A204.1 (cell line): ENCODE results near the gene ZDHHC3.
"Not testable (repeated sequence)": the region's sequence is repeated elsewhere in the genome, so short reads cannot be mapped to it uniquely, and the experiment has no call there.

ENCODE experiments used
- FAIRE-seq: peaks from 2 replicates; lab custom pipeline; 2012; peaks lifted over from hg19 to GRCh38; lab: Jason Lieb, UNC

The ZDHHC3 gene

DNA sequence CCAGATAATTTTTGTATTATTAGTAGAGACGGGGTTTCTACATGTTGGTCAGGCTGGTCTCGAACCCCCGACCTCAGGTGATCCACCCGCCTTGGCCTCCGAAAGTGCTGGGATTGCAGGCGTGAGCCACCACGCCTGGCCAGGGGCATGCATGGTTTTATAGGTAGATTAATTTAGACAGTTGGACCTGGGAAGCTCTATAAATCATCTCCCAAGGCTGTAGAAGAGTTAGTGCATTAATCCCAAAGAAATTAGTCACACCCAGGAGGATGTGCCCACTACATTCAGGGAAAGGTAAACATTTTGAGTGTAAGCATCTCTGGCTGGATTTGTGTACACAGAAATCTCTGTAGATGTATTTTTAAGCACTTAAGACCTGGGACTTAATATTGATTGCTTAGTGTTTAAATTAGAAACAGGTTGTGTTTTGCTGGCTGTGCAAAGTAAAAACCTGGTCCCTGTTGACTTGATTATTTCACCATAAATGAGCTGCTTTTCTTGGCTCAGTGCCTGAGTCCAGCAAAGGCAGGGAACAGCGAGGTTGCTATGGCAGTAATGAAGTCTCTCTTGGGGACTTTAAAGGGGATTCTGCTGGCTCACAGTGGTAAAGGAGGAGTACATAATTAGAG lies 19.3 kb upstream of the ZDHHC3 start:
- no peak for FAIRE-seq

DNA sequence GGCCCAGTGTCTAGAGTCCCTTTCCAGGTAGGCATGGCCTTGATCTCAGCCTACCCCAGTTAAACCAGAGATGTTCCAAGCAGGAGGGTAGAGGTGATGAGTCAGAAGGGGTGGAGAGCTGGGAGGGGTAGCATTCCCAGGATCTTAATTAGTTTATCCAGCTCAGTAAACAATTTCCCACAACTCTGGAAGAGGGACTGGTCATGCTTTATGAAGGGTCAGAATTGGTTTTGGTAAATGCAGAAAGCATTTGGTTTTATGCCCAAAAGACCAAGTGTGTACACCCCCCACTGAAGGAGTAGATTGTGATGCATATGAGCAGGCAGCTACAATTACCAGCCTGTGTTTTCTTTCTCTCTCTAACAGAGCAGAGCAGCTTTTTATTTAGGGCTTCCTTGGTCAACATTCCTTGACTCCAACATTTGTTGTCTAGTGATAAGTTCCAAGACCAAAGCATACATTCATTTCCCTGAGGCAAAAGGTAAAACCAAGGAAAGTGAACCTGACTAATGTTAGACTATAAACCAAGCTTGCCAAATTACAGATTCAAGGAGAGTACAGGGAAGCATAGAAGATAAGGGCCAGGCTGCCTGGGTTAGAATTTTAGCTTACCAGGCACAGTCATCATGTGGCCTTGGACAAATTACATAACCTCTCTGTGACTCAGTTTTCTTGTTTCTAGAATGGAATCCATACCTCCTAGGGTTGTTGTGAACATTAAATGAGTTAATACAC lies 17.7 kb upstream of the ZDHHC3 start:
- no peak for FAIRE-seq

DNA sequence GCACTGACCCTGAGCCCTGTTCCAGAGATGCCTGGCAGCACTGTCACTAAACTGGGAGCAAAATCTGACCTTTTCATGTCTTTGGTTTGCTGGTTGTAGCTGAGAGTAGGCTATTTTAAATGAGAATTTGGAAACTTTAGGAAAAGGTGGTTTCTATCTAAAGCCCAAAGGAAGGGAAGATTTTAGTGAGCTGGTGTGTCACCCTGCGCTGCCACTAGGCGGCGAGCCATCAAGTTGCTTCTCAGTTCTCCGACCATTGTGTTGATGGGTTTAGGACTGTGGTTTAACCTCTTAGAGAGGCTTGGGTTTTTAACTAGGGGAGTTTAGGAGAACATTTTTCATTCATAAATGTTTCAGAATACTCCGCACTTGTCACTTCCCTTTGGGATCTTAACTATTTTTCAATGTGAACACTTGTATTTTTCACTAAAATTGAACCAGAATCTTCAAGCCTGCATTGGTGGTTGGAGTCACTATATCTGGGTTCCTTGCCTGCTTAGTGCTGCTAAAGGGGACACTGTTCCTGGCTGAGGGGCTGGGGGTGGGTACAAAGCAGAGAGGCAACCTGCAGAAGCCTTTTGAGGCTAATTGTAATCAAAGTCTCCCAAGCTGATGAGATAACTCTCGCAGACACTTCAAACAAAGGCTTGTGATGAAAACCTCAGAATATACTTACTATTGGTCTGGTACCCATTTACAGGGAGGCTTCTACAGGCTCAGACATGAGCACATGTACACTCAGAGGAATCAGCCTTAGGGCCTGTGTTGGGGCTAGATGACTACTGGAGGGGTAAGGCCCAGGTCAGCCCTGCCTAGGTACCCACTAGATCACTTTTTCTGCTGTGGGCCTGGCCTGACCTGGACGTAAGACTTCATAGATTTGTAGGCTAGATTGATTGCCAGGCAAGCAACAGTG lies 16.8 kb upstream of the ZDHHC3 start:
- FAIRE-seq, result no peak

DNA sequence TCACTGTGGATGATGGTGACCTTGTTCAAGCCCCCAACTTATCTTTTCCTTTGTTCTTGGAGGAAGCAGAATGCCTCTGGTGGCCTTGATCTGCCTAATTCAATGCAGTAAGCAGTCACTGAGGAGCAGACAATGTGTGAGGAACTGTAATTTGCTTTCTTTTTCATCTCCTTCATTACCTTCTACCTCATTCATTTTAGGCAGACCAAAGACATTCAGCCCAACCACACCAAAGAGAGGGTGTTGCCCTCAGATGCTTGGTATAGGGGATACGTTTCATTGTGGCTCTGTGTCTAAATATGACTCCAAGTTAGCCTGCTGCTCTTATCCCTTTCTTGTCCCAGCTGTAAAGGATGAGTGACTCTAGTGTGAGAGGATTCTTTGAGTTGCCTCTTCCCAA lies 15.4 kb upstream of the ZDHHC3 start:
- no peak for FAIRE-seq

DNA sequence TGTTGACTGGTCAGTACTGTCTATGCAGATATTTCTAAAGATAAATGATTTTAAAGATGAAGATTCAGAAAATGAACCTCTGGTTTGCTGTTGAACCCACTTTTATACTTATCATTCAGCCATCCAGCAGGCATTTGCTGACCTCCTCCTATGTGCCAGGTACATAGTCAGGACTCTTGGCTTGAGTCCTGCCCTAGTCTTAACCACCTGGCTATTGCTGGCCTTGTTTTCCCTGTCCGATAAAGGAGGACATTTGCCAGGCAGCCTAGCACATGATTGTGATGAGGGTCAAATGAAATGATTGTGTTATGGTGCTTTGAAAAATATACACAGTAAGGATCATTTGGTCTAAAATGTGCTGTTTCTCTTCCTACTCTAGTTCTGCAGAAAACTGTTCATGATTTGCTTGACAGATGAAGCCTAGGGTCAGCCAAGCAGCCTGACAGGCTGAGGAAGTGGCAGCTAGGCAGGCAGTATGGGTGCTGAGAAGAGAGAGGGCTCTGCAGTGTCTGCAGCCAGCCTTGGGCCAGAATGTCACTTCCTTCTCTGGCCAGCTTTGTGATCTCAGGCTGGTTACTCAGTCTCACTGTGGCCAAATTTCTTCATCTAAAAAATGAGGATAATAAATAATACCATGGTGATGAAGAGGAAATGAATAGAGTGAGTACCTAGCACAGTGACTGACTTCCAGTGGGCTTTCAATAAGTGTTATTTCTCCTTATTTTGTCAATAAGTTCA lies 13.8 kb upstream of the ZDHHC3 start:
- no peak for FAIRE-seq

DNA sequence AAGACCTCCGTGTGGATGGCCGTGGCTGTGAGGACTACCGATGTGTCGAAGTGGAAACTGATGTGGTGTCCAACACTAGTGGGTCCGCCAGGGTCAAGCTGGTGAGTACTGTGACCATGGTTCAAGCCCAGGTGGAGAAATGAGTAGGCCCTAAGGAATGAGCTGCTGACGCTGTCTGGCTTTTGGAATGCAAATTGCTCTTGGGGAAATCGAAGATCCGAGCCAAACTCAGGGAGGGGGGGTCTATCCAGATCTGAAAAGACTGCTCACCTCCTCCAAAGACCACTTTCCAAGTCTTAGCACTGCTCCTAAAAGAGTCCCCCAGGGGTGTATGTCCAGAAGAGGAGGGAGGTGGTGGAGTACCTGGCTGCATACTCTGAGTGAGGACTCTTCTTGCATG lies 13.2 kb upstream of the ZDHHC3 start:
- FAIRE-seq, result no peak

GRCh38 chr3:44988073-44988472 lies 12.1 kb upstream of the ZDHHC3 start:
- FAIRE-seq, result no peak

- no peak for FAIRE-seq
Measured at GRCh38 chr3:44987332-44987731, 11.4 kb upstream of the ZDHHC3 start.

DNA sequence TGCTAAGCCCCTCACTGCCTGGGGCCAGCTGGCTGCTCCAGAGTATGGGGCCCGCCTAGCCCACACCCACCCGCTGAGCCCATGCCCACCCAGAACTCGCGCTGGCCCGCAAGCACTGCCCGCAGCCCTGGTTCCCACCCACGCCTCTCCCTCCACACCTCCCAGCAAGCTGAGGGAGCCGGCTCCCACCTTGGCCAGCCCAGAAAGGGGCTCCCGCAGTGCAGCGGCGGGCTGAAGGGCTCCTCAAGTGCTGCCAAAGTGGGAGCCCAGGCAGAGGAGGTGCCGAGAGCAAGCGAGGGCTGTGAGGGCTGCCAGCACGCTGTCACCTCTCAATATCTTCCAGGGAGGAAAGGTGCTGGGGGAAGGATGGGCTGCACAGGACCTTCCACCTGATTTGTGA lies 10.4 kb upstream of the ZDHHC3 start:
- not testable (repeated sequence) for FAIRE-seq

DNA sequence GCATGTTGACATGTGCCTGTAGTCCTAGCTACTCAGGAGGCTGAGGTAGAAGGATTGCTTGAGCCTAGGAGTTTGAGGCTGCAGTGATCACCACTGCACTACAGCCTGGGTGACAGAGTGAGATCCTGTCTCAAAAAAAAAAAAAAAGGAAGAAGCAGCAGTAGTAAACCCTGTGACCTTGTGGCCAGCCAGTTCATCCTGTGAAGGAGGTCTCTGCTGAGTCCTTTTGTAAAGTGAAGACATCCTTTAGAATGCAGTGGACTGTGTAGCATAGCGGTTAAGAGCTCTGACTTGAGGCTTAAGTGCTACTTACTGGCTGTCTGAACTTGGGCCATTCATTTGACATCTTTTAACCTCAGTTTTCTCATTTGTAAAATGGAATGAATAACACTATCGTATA lies 8.4 kb upstream of the ZDHHC3 start:
- FAIRE-seq, result no peak

GRCh38 chr3:44983484-44983941 lies 7.5 kb upstream of the ZDHHC3 start:
- FAIRE-seq, result no peak

GRCh38 chr3:44982817-44983216 lies 6.8 kb upstream of the ZDHHC3 start:
- no peak for FAIRE-seq

DNA sequence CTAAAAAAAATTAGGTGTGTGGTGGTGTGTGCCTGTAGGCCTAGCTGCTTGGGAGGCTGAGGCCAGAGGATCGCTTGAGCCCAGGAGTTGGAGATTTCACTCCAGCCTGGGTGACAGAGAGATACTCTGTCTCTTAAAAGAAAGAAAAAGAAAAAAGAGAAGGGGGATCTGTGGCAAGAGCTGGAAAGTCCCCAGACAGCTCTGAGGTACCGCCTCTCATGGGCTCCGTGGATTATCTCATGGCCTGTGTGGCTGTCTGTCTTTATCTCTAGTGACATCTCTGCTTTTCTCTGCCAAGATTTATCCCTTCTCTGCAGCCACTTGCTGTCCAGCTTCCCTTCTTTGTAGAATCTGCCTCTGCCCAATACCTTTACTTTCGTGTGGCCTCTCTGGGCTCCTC lies 5.8 kb upstream of the ZDHHC3 start:
- FAIRE-seq, result no peak

DNA sequence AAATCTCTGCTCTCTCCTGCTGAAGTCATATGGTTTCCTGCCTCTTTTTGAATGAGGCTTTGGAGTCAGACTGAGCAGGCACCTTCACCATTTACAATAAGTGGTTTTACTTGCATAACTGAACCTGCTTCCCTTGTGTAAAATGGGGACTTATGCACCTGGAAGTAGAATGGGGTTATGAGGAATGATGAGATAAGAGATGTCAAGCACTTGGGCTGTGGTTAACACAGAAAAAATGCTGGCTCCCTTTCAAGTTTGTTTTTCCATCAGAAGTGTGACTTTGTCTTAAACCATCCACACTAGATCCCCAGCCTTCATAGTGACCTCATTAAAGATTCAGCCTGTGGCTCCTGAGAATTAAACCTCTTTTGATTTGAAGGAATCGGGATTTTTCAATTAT lies 5.2 kb upstream of the ZDHHC3 start:
- FAIRE-seq, result no peak

- FAIRE-seq, result no peak
Measured at GRCh38 chr3:44974416-44974815, 1.6 kb downstream of the ZDHHC3 start.

DNA sequence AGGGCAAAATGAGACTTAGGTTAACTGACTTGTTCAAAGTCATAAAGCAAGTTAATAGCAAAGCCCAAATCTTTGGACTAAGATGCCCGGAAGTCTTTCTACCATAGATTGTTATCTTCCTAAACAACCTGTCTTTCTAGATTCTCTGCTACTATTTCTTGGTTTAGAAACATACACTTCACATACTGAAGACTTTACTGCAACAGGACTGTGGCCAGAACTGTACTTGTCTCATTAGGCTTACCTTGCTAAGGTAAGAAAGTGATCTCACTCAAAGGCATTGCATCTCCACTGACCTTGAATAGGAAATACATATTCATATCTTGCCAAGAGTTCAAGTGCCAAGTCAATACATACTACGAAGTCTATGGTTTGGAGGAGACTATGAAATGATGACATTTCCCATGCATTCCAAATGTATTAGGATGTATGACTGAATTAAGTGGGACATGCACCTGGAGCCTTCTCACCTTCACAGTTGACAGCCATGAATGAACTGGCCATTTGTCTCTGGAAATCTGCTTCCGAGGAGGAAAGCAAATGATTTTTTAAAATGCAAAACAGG lies 5.0 kb downstream of the ZDHHC3 start:
- FAIRE-seq, result no peak

DNA sequence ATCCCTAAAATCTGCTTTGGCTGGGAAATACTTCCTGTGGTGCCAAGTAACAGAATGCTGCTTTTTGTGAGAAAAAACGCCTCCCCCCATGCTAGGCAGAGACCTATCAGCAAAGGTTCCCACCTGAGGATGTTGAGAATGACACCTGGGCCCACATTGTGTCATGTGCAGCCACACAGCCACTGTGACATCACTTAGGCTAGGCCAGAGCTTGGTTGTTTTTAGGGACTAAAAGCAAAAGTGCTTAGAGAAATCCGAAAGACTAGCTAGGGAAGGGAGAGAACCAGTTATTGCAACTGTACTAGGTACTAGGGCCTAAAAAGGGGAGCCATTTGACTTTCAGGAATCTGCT lies 6.2 kb downstream of the ZDHHC3 start:
- FAIRE-seq, result no peak

DNA sequence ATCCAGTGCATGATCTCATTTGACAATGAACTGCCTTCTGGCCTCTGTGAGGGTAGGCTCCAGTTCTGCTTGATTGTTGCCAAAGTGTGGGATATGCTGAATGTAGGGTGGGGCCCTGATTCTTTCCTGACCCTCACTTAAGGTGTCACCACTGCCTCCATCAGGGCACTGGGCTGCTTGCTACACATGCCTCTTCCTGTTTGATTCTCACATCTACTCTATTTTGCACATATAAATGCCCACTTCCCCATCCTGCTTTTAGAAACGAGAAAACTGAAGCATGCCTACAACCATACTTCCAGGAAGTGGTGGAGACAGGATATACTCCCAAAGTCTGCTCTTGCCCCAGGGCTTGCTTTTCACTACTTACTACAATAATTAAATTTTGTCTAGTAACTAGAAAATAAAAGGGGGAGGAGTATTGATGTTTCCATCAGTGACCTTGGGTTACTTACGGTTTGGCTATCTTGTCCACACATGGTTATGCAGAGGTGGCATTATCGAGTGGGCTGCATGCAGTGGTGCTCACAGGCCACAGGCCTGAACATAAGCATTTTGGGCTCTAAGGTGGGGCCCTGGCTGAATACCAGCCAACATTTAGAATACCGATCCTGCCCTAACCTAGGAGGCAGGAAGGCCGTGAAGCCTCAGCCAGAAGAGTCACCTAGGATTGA lies 6.7 kb downstream of the ZDHHC3 start:
- no peak for FAIRE-seq

- FAIRE-seq, result no peak
Measured at GRCh38 chr3:44968447-44968858, 7.5 kb downstream of the ZDHHC3 start.

GRCh38 chr3:44966795-44967278 lies 9.1 kb downstream of the ZDHHC3 start:
- FAIRE-seq, result no peak

GRCh38 chr3:44965165-44965564 lies 10.8 kb downstream of the ZDHHC3 start:
- FAIRE-seq, result no peak
